Right cardiac atrium (tissue), 5 donors: ENCODE data around the gene CENPX. TPM values are rescaled to one million over a fixed set of nuclear protein-coding genes. Genes with fewer than 3 reads are reported as not detected.

Experiments used
- ATAC-seq, 2 donors: fragments of 200-7000 bp; cut with Tn5 transposase; one replicate each; pipeline versions ENCODE4 v1.8.0 to v1.9.1; 2020; ENCODE audit warnings: moderate library complexity in 2 of 2, mild to moderate bottlenecking in 1 of 2
- DNase-seq, 3 donors: peaks; one replicate each; pipeline ENCODE4 v3.0.0-alpha.2; 2020
- H3K27ac ChIP-seq: one replicate; pipeline ENCODE4 v1.5.1; 2013; ENCODE audit warnings: mild to moderate bottlenecking, low read length, control low read depth, moderate library complexity
- H3K27me3 ChIP-seq: one replicate; pipeline ENCODE4 v1.6.1; 2013; ENCODE audit not compliant: control insufficient read depth, insufficient read depth
- H3K4me1 ChIP-seq: one replicate; pipeline ENCODE4 v1.6.1; 2013; ENCODE audit warnings: low read length; ENCODE audit not compliant: control insufficient read depth, insufficient read depth
- H3K4me3 ChIP-seq: one replicate; pipeline ENCODE4 v1.5.1; 2013; ENCODE audit warnings: low read length, control low read depth
- H3K9me3 ChIP-seq: one replicate; pipeline ENCODE4 v1.6.1; 2013; ENCODE audit warnings: low read length; ENCODE audit not compliant: control insufficient read depth
- WGBS: extraction: QIAGEN DNeasy Blood & Tissue Kit; methylation state at CpG from one replicate; pipeline ENCODE4 v1.1.7; 2013; 5-methylcytosine and 5-hydroxymethylcytosine counted together
- intact Hi-C, 4 donors: fragments of 100-400 bp; cut with DNase I; formaldehyde crosslinking; loops; one replicate each; pipeline versions ENCODE4 v1.11.0 to v1.14.0; 2022 to 2023
- polyA plus RNA-seq: library from polyadenylated mRNA; stranded (reverse); fragments of 200-250 nt; gene quantifications from one replicate; pipeline ENCODE4 v1.2.3, GENCODE V29; 2013
- total RNA-seq, 4 donors: library from RNA; stranded (reverse); fragmentation: NEBNext Ultra II Directional; extraction: Animal tissue kit (Norgen Biotek cat#: 25700); gene quantifications; one replicate each; pipeline ENCODE4 v1.2.1, GENCODE V29; 2021
- donor health status: healthy with polysubstance abuse.
- donor health status: DM: no; HTN: yes; CAD: no.
- donor health status: DM: no; HTN: no; CAD: no.
- donor health status: DM: no; HTN: yes; CAD: no; lungs with severe emphysema.
- donor health status: DM: yes; HTN: yes; CAD: no.

The CENPX gene
- total and polyA plus RNA-seq, 5 donors, result 20.1 to 31.2 (median 27.9) TPM

- intact Hi-C loops, result no loop called here
- WGBS, result 89% methylated on average over 38 of the region's 38 CpGs
- Histone ChIP-seq H3K4me3 (no peak overlapping the region), H3K9me3 (no peaks in the 10 kb centered on the region), H3K4me1 (peaks cover 7% of the 10 kb centered on the region), H3K27me3 (no peaks in the 10 kb centered on the region), H3K27ac (no peak overlapping the region)
- peak in 1 of 3 donors; percentile 59 for DNase-seq
- no peak for ATAC-seq
Measured at GRCh38 chr17:82054351-82055022, 31.8 kb upstream of the CENPX start.

GRCh38 chr17:82053556-82054263 is 31.0 kb upstream of the CENPX start:
- 94% methylated on average over 28 of the region's 28 CpGs for WGBS
- Histone ChIP-seq H3K9me3 (no peaks in the 10 kb centered on the region), H3K4me1 (peaks cover 7% of the 10 kb centered on the region), H3K27ac (no peak overlapping the region), H3K27me3 (no peaks in the 10 kb centered on the region), H3K4me3 (no peak overlapping the region)
- DNase-seq (peak in 1 of 3 donors; percentile 52), ATAC-seq (no peak)
- intact Hi-C loops, result no loop called here

GRCh38 chr17:82053130-82053529 is 30.5 kb upstream of the CENPX start:
- Histone ChIP-seq H3K4me3 (no peak overlapping the region), H3K27me3 (no peaks in the 10 kb centered on the region), H3K27ac (no peak overlapping the region), H3K4me1 (peaks cover 7% of the 10 kb centered on the region), H3K9me3 (no peaks in the 10 kb centered on the region)
- intact Hi-C loops, result no loop called here
- ATAC-seq (no peak), DNase-seq (peak in 1 of 3 donors; percentile 34)
- WGBS, result 87% methylated on average over 19 of the region's 19 CpGs

- peak overlapping the region; percentile 93 for H3K4me3 ChIP-seq
- H3K27me3 ChIP-seq, result no peaks in the 10 kb centered on the region
- intact Hi-C loops, result no loop called here
- no peak for DNase-seq
- H3K4me1 ChIP-seq, result peaks cover 7% of the 10 kb centered on the region
- ATAC-seq, result no peak
- H3K27ac ChIP-seq, result no peak overlapping the region
- WGBS, result 24% methylated on average over 19 of the region's 19 CpGs
- no peaks in the 10 kb centered on the region for H3K9me3 ChIP-seq
Measured at GRCh38 chr17:82052638-82053059, 30.0 kb upstream of the CENPX start.

- ATAC-seq (peak; percentile 53 to 56), DNase-seq (peak; percentile 76 to 94 (median 91))
- Histone ChIP-seq H3K4me1 (peaks cover 7% of the 10 kb centered on the region), H3K27me3 (no peaks in the 10 kb centered on the region), H3K4me3 (peak within 1 kb of the TSS; percentile 93), H3K9me3 (no peaks in the 10 kb centered on the region), H3K27ac (no peak within 1 kb of the TSS)
- intact Hi-C loops, result no loop called here
- WGBS, result under 1% methylated on average over 94 of the region's 94 CpGs
Measured at GRCh38 chr17:82051776-82052637, 29.3 kb upstream of the CENPX start, which contains the start of the genes GPS1 and RFNG. Gene GPS1 (plus strand): TSS chr17:82051898. CDS start chr17:82051932, 34 bp downstream. Gene RFNG (minus strand): TSS chr17:82051811. CDS start chr17:82051766, 45 bp downstream.

- DNase-seq (peak in 1 of 3 donors; percentile 67), ATAC-seq (peak; percentile 4 to 7)
- no peak overlapping the region for H3K27ac ChIP-seq
- H3K4me1 ChIP-seq, result peaks cover 7% of the 10 kb centered on the region
- H3K27me3 ChIP-seq, result no peaks in the 10 kb centered on the region
- intact Hi-C loops, result no loop called here
- peak overlapping the region; percentile 93 for H3K4me3 ChIP-seq
- no peaks in the 10 kb centered on the region for H3K9me3 ChIP-seq
- 14% methylated on average over 79 of the region's 79 CpGs for WGBS
Measured at GRCh38 chr17:82050761-82051641, 28.3 kb upstream of the CENPX start.

GRCh38 chr17:82050152-82050760 is 27.6 kb upstream of the CENPX start:
- intact Hi-C loops, result no loop called here
- Histone ChIP-seq H3K27ac (no peak overlapping the region), H3K4me3 (no peak overlapping the region), H3K27me3 (no peaks in the 10 kb centered on the region), H3K4me1 (peaks cover 7% of the 10 kb centered on the region), H3K9me3 (no peaks in the 10 kb centered on the region)
- WGBS, result 91% methylated on average over 28 of the region's 28 CpGs
- ATAC-seq, result no peak
- peak in 2 of 3 donors; percentile 14 to 51 for DNase-seq

GRCh38 chr17:82049521-82049971 is 26.9 kb upstream of the CENPX start:
- H3K4me1 ChIP-seq, result peaks cover 7% of the 10 kb centered on the region
- 95% methylated on average over 16 of the region's 16 CpGs for WGBS
- H3K4me3 ChIP-seq, result no peak overlapping the region
- DNase-seq, result peak; percentile 11 to 54 (median 51)
- intact Hi-C loops, result no loop called here
- H3K9me3 ChIP-seq, result no peaks in the 10 kb centered on the region
- no peak for ATAC-seq
- no peaks in the 10 kb centered on the region for H3K27me3 ChIP-seq
- H3K27ac ChIP-seq, result no peak overlapping the region

- 83% methylated on average over 8 of the region's 8 CpGs for WGBS
- Histone ChIP-seq H3K27ac (no peak overlapping the region), H3K4me3 (no peak overlapping the region), H3K27me3 (no peaks in the 10 kb centered on the region), H3K9me3 (no peaks in the 10 kb centered on the region), H3K4me1 (peaks cover 7% of the 10 kb centered on the region)
- intact Hi-C loops, result no loop called here
- ATAC-seq, result no peak
- DNase-seq, result peak in 2 of 3 donors; percentile 21 to 29
Measured at GRCh38 chr17:82049106-82049505, 26.4 kb upstream of the CENPX start.

- Histone ChIP-seq H3K4me1 (peaks cover 7% of the 10 kb centered on the region), H3K9me3 (no peaks in the 10 kb centered on the region), H3K27me3 (no peaks in the 10 kb centered on the region), H3K27ac (no peak overlapping the region), H3K4me3 (no peak overlapping the region)
- DNase-seq (peak in 2 of 3 donors; percentile 46 to 56), ATAC-seq (no peak)
- intact Hi-C loops, result no loop called here
- WGBS, result 92% methylated on average over 20 of the region's 20 CpGs
Measured at GRCh38 chr17:82048571-82048971, 25.9 kb upstream of the CENPX start.
